ENCODE data around the gene ACCSL. TPM values are rescaled to one million over a fixed set of nuclear protein-coding genes. Genes with fewer than 3 reads are reported as not detected.

ACCSL gene
- not detected in 2 replicates for total RNA-seq

DNA sequence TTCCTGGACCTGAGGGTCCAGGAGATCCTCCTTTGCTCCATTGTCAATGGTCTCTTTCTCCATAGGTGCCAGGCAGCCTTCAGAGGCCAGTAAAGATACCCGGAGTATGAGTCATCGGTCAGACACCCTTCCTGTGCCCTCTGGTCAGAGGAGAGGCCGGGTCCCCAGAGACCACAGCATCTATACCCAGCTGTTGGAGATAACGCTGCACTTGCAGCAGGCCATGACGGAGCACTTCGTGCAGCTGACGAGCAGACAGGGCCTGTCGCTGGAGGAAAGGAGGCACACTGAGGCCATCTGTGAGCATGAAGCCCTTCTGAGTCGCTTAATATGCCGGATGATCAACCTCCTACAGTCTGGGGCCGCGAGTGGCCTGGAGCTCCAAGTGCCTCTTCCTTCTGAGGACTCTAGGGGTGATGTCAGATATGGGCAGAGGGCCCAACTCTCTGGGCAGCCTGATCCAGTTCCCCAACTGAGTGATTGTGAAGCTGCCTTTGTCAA is at the start of gene ACCSL:
Gene ACCSL, plus strand, starts transcription at position 51 of the 501 bp plus-strand sequence. Its CDS starts 56 bp downstream, at position 107.

DNA sequence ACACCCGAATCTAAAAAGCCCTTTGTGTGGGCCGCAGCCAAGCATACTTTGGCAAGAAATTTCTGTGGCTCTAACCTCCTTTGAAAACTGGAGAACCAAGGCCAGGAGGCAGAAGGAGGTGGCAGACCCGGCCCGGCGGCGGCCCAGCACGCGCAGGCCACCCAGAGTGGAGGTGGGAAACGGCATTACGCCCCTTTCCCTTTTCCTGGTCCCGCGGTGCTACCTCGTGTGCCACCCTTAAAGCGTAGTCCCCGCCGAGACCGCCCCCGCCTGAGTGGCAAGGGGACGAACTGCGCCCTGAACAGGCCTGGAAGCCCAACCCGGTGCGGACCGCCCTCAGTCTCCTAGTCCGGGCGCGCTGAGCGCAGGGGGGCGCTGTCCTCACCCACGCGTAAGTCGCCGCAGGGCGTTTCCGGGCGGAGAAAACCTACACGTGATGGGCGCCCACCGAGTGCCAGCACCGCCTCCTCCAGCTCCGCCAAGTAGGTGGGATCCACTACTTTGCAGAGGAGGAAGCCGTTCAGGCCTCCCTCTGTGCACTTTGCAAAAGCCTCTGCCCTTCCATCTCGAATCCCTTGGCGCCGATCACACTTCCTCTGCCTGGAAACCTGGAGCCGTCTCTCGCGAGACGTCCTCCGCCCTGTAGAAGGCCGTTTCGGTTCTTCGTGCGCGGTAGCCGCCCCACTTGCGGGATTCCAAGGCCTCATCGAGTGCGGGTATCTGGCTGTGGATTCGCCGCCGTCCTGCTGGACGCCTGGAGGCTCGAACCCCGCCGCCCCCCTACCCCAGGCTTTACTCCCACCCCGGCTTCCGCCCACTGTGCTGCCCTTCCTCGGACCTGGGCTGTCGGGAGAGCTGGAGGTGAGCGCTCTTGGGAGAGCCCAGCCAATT is 18.3 kb downstream of the ACCSL start, which contains the start of gene ACCS:
Gene ACCS, plus strand, starts transcription at position 430 of the 891 bp plus-strand sequence. CDS start 1,358 bp downstream, outside the sequence.

DNA sequence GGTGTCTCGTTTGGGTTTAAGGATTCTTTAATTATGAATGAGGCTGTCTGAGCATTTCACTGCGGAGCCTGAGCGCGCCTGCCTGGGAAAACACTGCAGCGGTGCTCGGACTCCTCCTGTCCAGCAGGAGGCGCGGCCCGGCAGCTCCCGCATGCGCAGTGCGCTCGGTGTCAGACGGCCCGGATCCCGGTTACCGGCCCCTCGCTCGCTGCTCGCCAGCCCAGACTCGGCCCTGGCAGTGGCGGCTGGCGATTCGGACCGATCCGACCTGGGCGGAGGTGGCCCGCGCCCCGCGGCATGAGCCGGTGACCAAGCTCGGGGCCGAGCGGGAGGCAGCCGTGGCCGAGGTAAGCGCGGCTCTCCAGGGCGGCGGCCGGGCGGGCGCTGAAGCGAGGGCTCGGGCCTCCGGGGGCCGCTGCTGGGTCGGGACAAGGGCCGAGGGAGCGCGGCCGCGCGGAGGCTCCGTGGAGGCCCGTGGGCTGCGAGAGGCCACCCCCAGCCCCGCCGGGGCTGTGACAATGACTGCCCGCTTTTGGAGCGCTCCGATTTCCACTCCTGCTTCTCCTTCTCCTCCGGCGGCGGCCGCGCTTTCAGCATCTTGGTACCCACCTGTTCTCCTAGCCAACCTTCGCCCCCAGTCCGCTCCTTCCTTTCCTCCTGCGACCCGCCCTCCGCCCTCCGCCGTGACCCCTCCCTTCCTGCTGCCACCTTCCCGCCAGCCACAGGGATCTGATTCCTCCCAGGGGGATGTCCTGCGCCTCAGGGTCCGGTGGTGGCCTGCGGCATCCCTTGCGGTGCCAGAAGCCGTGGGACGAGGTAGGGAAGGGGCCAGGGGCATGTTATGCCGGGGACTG is 48.0 kb downstream of the ACCSL start, which contains the start of gene EXT2:
Gene EXT2, plus strand, starts transcription at position 173 of the 854 bp plus-strand sequence. CDS start 12,035 bp downstream, outside the sequence.

Other genes starting within 250 kb of the ACCSL start
- gene ALKBH3, start 167.2 kb upstream of the ACCSL start, total RNA-seq = 33.4 and 36.7 TPM in 2 replicates
- 1.4 and 1.9 TPM in 2 replicates for gene C11orf96, start 105.3 kb upstream of the ACCSL start, total RNA-seq
- gene ACCS, start 18.3 kb downstream of the ACCSL start, total RNA-seq = 15.3 and 23.3 TPM in 2 replicates
- 132 and 134 TPM in 2 replicates for gene EXT2, start 47.7 kb downstream of the ACCSL start, total RNA-seq

Measured in bronchial smooth muscle cell (primary cell).